H9 (cell line): ENCODE data around the gene DUSP15. TPM values are rescaled to one million over a fixed set of nuclear protein-coding genes. Genes with fewer than 3 reads are reported as not detected.

Source experiments
- DNase-seq: peaks from one replicate; pipeline ENCODE4 v3.0.0-alpha.2; 2017
- H2AFZ ChIP-seq: one replicate; pipeline ENCODE4 v1.6.1; 2013; ENCODE audit warnings: mild to moderate bottlenecking, low read length, control low read depth, moderate library complexity
- H2AK5ac ChIP-seq: 2 replicates; pipeline ENCODE4 v1.6.1; 2013; ENCODE audit warnings: low read length, control low read depth, mixed read lengths; ENCODE audit not compliant: insufficient read length
- H2BK120ac ChIP-seq: one replicate; pipeline ENCODE4 v1.6.1; 2013; ENCODE audit warnings: low read depth, mild to moderate bottlenecking, low read length, control low read depth, inconsistent platforms; ENCODE audit not compliant: poor library complexity, severe bottlenecking
- H2BK12ac ChIP-seq: 2 replicates; pipeline ENCODE4 v1.6.1; 2013; ENCODE audit warnings: low read length, control low read depth, mixed read lengths, low read depth; ENCODE audit not compliant: insufficient read length
- H2BK15ac ChIP-seq: 2 replicates; pipeline ENCODE4 v1.6.1; 2013; ENCODE audit warnings: low read depth, low read length, control low read depth
- H2BK20ac ChIP-seq: one replicate; pipeline ENCODE4 v1.6.1; 2013; ENCODE audit warnings: low read depth, mild to moderate bottlenecking, low read length, control low read depth, inconsistent platforms; ENCODE audit not compliant: poor library complexity, severe bottlenecking
- H2BK5ac ChIP-seq: 2 replicates; pipeline ENCODE4 v1.6.1; 2013; ENCODE audit warnings: low read length, control low read depth, mixed read lengths; ENCODE audit not compliant: insufficient read length
- H3K14ac ChIP-seq: 2 replicates; pipeline ENCODE4 v1.6.1; 2013; ENCODE audit warnings: low read length, control low read depth; ENCODE audit not compliant: insufficient read depth
- H3K18ac ChIP-seq: 2 replicates; pipeline ENCODE4 v1.6.1; 2013; ENCODE audit warnings: low read depth, mild to moderate bottlenecking, mixed read lengths, low read length, control low read depth; ENCODE audit not compliant: insufficient read length
- H3K23ac ChIP-seq: 2 replicates; pipeline ENCODE4 v1.6.1; 2013; ENCODE audit warnings: low read length, control low read depth, mixed read lengths, low read depth; ENCODE audit not compliant: insufficient read length
- H3K23me2 ChIP-seq: 2 replicates; pipeline ENCODE4 v1.6.1; 2013; ENCODE audit warnings: low read depth, mild to moderate bottlenecking, mixed read lengths, low read length, control low read depth; ENCODE audit not compliant: insufficient read length, poor library complexity, severe bottlenecking
- H3K27ac ChIP-seq: 2 replicates; pipeline ENCODE4 v1.5.1; 2013; ENCODE audit warnings: low read length, control low read depth, mixed read lengths, low read depth; ENCODE audit not compliant: insufficient read length
- H3K27me3 ChIP-seq: 2 replicates; pipeline ENCODE4 v1.6.1; 2013; ENCODE audit warnings: low read length, control low read depth, inconsistent platforms; ENCODE audit not compliant: insufficient read depth
- H3K4ac ChIP-seq: 2 replicates; pipeline ENCODE4 v1.6.1; 2013; ENCODE audit warnings: low read depth, mild to moderate bottlenecking, control low read depth, inconsistent platforms, low read length, moderate library complexity
- H3K4me1 ChIP-seq: 2 replicates; pipeline ENCODE4 v1.6.1; 2013; ENCODE audit warnings: low read length, control low read depth, inconsistent platforms; ENCODE audit not compliant: insufficient read depth
- H3K4me2 ChIP-seq: 2 replicates; pipeline ENCODE4 v1.6.1; 2013; ENCODE audit warnings: low read length, control low read depth, mixed read lengths; ENCODE audit not compliant: insufficient read length, insufficient read depth
- H3K56ac ChIP-seq: 2 replicates; pipeline ENCODE4 v1.6.1; 2013; ENCODE audit warnings: low read depth, mild to moderate bottlenecking, mixed read lengths, low read length, control low read depth; ENCODE audit not compliant: insufficient read length
- H3K79me1 ChIP-seq: 2 replicates; pipeline ENCODE4 v1.6.1; 2013; ENCODE audit warnings: low read depth, mild to moderate bottlenecking, moderate library complexity, low read length, control low read depth, inconsistent platforms; ENCODE audit not compliant: insufficient read depth, poor library complexity, severe bottlenecking
- H3K79me2 ChIP-seq: 2 replicates; pipeline ENCODE4 v1.6.1; 2013; ENCODE audit warnings: low read length, control low read depth, inconsistent platforms; ENCODE audit not compliant: insufficient read depth
- H3K9ac ChIP-seq: 2 replicates; pipeline ENCODE4 v1.6.1; 2013; ENCODE audit warnings: low read length, control low read depth, mixed read lengths; ENCODE audit not compliant: insufficient read length; ENCODE audit errors: extremely low read depth
- H3K9me3 ChIP-seq: one replicate; pipeline ENCODE4 v1.6.1; 2013; ENCODE audit warnings: low read depth, low read length, inconsistent platforms; ENCODE audit not compliant: control insufficient read depth
- H3T11ph ChIP-seq: one replicate; pipeline ENCODE4 v1.6.1; 2013; ENCODE audit warnings: mild to moderate bottlenecking, low read length, control low read depth, inconsistent platforms
- H4K20me1 ChIP-seq: one replicate; pipeline ENCODE4 v1.6.1; 2013; ENCODE audit not compliant: control insufficient read depth, insufficient read length, insufficient read depth
- H4K5ac ChIP-seq: 2 replicates; pipeline ENCODE4 v1.6.1; 2013; ENCODE audit warnings: low read depth, mild to moderate bottlenecking, mixed read lengths, low read length, control low read depth; ENCODE audit not compliant: insufficient read length
- H4K8ac ChIP-seq: replicated peaks from 2 replicates; pipeline ENCODE4 v1.6.1; 2013; ENCODE audit warnings: low read length, control low read depth, mixed read lengths, low read depth; ENCODE audit not compliant: insufficient read length
- H4K91ac ChIP-seq: 2 replicates; pipeline ENCODE4 v1.6.1; 2013; ENCODE audit warnings: low read depth, mild to moderate bottlenecking, moderate library complexity, mixed read lengths, low read length, control low read depth; ENCODE audit not compliant: insufficient read length
- H3K27ac Mint-ChIP-seq, 3 experiments: 2 replicates in 2 of 3; 3 replicates in 1 of 3; pipeline ENCODE4 v1.8.0; 2020 to 2021; ENCODE audit warnings: mixed read lengths in 3 of 3, mild to moderate bottlenecking in 1 of 3, moderate library complexity in 1 of 3
- H3K27me3 Mint-ChIP-seq: 2 replicates; pipeline ENCODE4 v1.8.0; 2021; ENCODE audit warnings: low read depth, mild to moderate bottlenecking, moderate library complexity, mixed read lengths
- H3K36me3 Mint-ChIP-seq, 3 experiments: 2 replicates in 2 of 3; 3 replicates in 1 of 3; pipeline ENCODE4 v1.8.0; 2020 to 2021; ENCODE audit warnings: low read depth in 3 of 3, mixed read lengths in 3 of 3; ENCODE audit not compliant: insufficient read depth in 1 of 3
- H3K4me1 Mint-ChIP-seq, 2 experiments: 2 replicates each; pipeline ENCODE4 v1.8.0; 2020; ENCODE audit warnings: mixed read lengths in 2 of 2
- H3K4me3 Mint-ChIP-seq, 2 experiments: 2 replicates in 1 of 2; 3 replicates in 1 of 2; pipeline ENCODE4 v1.8.0; 2020 to 2021; ENCODE audit warnings: mild to moderate bottlenecking in 2 of 2, mixed read lengths in 2 of 2, moderate library complexity in 1 of 2
- H3K9me3 Mint-ChIP-seq, 2 experiments: 2 replicates in 1 of 2; 3 replicates in 1 of 2; pipeline ENCODE4 v1.8.0; 2020; ENCODE audit warnings: mild to moderate bottlenecking in 2 of 2, mixed read lengths in 2 of 2, moderate library complexity in 1 of 2
- WGBS: extraction: QIAGEN DNeasy Blood & Tissue Kit; methylation state at CpG from one replicate; pipeline ENCODE4 v1.1.7; 2013; ENCODE audit warnings: missing lambda C conversion rate, low lambda C conversion rate, mixed read lengths; ENCODE audit not compliant: insufficient read length; ENCODE audit errors: extremely low coverage; 5-methylcytosine and 5-hydroxymethylcytosine counted together
- total RNA-seq: library from RNA; stranded (reverse); gene quantifications from 2 replicates; pipeline ENCODE4 v1.2.1, GENCODE V29; 2021
- TF ChIP-seq, protein P1 (sequence below): fragments of 200-600 bp; sonication (generic); conservative IDR thresholded peaks from 3 replicates; pipeline ENCODE4 v1.8.0; 2021; ENCODE audit warnings: antibody characterized with exemption, mild to moderate bottlenecking

The DUSP15 gene
- total RNA-seq, 1 experiment from 2014 or later, result 5.6 TPM

DNA sequence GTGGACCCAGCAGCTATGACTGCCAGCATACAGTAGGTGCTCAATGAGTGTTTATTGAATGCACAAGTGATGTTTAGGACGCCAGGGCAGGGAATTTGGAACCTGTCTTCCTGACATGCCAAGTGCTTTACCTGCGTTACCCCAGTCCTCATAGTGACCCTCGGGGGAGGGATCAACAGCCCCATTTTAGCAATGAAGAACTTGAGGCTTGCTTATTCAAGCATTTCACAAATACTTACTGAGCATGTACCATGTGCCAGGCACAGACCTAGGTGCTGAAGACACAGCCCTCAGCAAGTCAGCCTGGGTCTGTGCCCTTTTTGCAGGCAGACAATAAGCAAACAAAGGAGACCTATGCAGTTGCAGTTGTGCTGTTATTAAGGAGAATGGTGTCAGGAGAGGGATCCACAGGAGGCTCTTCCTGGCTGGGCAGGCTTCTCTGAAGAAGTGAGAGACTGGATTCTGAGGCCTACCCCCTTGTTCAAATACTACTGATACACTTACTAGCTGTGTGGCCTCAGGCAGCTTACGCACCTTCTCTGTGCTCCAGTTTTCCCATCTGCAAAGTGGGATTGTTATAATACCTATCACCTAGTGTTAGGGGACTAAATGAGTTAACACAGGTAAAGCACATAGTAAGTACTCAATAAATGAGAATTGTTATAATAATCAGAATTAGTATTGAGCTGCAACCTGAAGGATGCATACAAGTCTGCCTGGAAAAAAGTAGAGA is 39.9 kb upstream of the DUSP15 start:
- H3K27me3 Mint-ChIP-seq, result 0 out of 2 replicates have a peak, but pooled peaks cover 3% of the 10 kb centered on the region
- Histone ChIP-seq H2BK12ac (no peak overlapping the region), H3K27ac (no peak overlapping the region), H4K20me1 (no peaks in the 10 kb centered on the region), H3K23me2 (no peaks in the 10 kb centered on the region), H3K27me3 (no peaks in the 10 kb centered on the region), H3K79me1 (no peaks in the 10 kb centered on the region), H3K9ac (no peak overlapping the region), H3K79me2 (no peaks in the 10 kb centered on the region), H3K4me1 (no peaks in the 10 kb centered on the region; the same call in 1 of the 2 replicates), H2AFZ (no peak overlapping the region), H4K91ac (no peak overlapping the region), H3K9me3 (no peaks in the 10 kb centered on the region), H3K56ac (no peak overlapping the region), H3K14ac (no peak overlapping the region), H2BK20ac (no peak overlapping the region), H3T11ph (no peak overlapping the region), H3K4me2 (no peak overlapping the region), H2AK5ac (no peak overlapping the region), H2BK5ac (no peak overlapping the region), H2BK15ac (no peak overlapping the region), H3K23ac (no peak overlapping the region), H4K8ac (no peak overlapping the region), H4K5ac (no peak overlapping the region), H2BK120ac (no peak overlapping the region), H3K4ac (no peak overlapping the region), H3K18ac (no peak overlapping the region)
- no CpG with 5 or more reads among the region's 4 CpGs for WGBS
- H3K36me3 Mint-ChIP-seq, result no peaks in the 10 kb centered on the region; a peak in 1 of 7 replicates
- peaks cover 76 to 82% of the 10 kb centered on the region in 2 experiments for H3K4me1 Mint-ChIP-seq
- no peak for DNase-seq
- no peaks in the 10 kb centered on the region; a peak in 1 of 5 replicates for H3K9me3 Mint-ChIP-seq
- peak overlapping the region; percentile 74 to 97 (median 94); a peak in 4 of 7 replicates for H3K27ac Mint-ChIP-seq
- no peak overlapping the region; a peak in 1 of 5 replicates for H3K4me3 Mint-ChIP-seq
- TF ChIP-seq, protein P1, sequence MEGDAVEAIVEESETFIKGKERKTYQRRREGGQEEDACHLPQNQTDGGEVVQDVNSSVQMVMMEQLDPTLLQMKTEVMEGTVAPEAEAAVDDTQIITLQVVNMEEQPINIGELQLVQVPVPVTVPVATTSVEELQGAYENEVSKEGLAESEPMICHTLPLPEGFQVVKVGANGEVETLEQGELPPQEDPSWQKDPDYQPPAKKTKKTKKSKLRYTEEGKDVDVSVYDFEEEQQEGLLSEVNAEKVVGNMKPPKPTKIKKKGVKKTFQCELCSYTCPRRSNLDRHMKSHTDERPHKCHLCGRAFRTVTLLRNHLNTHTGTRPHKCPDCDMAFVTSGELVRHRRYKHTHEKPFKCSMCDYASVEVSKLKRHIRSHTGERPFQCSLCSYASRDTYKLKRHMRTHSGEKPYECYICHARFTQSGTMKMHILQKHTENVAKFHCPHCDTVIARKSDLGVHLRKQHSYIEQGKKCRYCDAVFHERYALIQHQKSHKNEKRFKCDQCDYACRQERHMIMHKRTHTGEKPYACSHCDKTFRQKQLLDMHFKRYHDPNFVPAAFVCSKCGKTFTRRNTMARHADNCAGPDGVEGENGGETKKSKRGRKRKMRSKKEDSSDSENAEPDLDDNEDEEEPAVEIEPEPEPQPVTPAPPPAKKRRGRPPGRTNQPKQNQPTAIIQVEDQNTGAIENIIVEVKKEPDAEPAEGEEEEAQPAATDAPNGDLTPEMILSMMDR, result no peak
